Renal pelvis (tissue), 12 donors: Measurements from ENCODE around the gene C1orf94. TPM values are rescaled to one million over a fixed set of nuclear protein-coding genes. Genes with fewer than 3 reads are reported as not detected.

Source experiments
- DNase-seq: peaks from one replicate; pipeline ENCODE4 v3.0.0-alpha.2; 2013
- long read RNA-seq, 16 experiments: transcript quantifications; one replicate each; lab custom pipeline, GENCODE V29; 2026
- polyA plus RNA-seq, 3 donors: library from polyadenylated mRNA; unstranded; fragments of 120-200 nt; gene quantifications; one replicate each; pipeline ENCODE4 v1.2.1, GENCODE V29; 2013; ENCODE audit not compliant: insufficient read length in 3 of 3

Gene C1orf94
- under 1 TPM in 2 of 3 donors, not detected in 1; 0.06 to 0.10 TPM for polyA plus RNA-seq
- long read RNA-seq, donor 1: 0 reads
- long read RNA-seq, donor 2: 0 reads
- long read RNA-seq, donor 3: 0 reads
- long read RNA-seq, donor 4: 0 reads
- long read RNA-seq, donor 5: 0 reads
- long read RNA-seq, donor 6: 0 reads
- long read RNA-seq, donor 7: 0 reads
- long read RNA-seq, donor 8: 0 reads
- long read RNA-seq, donor 9: 0 reads
- long read RNA-seq, donor 10: 0 reads
- long read RNA-seq, donor 11: 0 reads
- long read RNA-seq, donor 12: 0 reads
- long read RNA-seq, donor 13: 0 reads
- long read RNA-seq, donor 14: 0 reads
- long read RNA-seq, donor 15: 0 reads
- long read RNA-seq, donor 16: 0 reads

DNA sequence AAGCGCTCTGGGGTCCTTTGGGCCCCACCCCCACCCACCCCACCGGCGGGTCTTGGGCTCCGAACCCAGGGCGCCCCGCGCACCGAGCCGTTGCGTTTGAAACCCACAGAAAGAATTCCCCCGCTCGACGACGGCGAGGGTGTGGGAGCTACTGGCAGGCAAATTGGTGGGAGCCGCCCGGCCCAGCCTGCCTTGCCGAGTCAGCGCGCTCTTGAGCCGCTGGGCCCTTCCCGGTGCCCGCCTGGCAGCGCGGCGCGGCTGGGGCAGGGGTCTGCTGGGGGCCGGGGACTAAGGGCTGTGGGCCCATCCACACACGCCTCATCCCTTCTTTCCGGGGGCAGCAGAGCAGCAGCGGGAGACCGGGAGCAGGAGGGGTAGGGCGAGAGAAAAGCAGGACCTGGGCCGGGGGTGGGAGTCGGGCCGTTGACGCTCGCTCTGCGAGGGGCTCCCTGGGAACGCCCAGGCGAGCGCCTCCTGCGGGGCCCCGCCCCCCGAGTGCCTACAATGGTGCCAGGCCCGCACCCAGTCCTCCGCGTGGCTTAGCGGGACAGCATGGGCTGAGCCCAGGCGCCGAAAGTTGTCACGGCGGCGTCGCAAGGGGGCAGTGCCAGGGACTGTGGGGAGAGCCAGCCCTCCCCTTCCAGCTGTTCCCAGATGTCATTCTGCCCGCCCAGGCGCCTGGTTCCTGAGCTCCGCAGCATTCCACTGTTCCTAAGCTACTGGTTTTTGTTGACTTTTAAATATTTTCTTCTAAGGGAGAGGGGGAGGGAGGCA, at the start of gene C1orf94:
TSS of gene C1orf94 (plus strand) at position 78 of the 774 bp plus-strand sequence. CDS start 883 bp downstream, outside the sequence.
- no peak for DNase-seq

GRCh38 chr1:34127006-34128000, 49.4 kb upstream of the C1orf94 start:
- DNase-seq: no peak

DNA sequence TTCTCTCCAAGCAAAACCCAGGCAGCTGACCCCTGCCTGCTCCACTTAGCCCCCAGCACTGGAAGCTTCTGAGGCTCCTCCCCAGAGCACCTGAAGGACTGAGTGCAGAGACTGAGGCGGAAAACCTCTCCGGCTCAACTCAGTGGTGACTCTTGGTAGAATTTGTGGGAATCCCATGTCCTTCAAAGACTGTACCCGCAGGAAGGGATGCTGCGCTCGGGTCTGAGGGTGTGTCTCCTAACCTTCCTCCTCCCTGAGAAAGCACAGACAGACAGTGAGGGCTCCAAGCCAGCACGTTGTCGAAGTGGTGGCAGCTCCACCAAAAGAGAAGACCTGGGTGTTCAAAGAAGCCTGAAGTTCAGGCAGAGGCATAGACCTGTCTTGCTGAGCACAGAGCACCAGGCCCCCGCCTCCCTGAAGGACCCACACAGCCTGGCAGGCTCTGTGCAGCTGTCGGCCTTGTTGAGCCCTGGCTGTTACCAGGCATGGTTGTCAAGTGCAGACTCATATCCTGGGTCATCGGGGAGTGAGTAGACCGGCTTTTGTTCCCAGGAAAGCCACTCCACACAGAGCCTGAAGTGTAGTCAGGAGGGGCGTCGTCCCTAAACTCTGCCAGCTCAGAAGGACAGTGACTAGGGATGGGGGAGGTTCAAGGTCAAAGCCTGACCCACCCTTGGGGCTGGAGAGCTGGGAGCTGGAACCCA, 48.4 kb upstream of the C1orf94 start:
- no peak for DNase-seq

GRCh38 chr1:34129630-34130029, 47.1 kb upstream of the C1orf94 start:
- DNase-seq: no peak

GRCh38 chr1:34130306-34130705, 46.4 kb upstream of the C1orf94 start:
- no peak for DNase-seq

DNA sequence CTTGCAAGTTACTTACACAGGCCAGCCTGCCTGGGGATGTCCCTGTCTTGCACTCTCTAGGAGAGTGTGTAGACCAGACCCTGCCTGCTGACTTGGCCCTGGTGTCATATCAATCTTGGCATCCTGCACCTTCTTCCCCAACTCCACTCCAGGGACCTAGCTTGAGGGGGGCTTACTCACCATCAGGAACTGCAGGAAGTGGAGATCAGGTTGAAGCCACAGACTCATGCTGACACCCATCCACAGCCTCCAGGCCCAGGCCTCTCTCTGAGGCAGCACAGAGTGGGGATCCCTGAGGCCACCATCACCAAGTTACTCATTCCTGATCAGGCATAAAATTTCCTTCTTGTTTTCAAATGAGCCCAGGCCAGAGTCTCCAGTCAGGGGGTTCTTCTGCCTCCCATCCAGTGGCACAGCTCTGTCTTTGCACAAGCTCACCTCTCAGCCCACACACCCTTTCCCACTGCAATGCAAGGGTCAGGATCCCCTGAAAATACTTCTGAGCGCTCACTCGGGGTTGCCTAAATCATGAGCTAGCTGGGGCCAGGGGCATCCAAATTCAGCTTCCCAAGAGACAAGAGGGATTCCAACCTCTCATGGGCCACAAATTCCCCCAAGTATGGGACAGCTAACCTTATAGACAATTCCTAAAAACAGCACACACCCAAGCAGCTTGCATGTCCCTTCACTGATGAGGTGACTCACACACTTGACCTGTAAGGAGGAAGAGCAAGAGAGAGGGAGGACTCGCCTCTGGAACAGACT, 45.1 kb upstream of the C1orf94 start:
- no peak for DNase-seq

GRCh38 chr1:34132161-34132420, 44.6 kb upstream of the C1orf94 start:
- DNase-seq: no peak

DNA sequence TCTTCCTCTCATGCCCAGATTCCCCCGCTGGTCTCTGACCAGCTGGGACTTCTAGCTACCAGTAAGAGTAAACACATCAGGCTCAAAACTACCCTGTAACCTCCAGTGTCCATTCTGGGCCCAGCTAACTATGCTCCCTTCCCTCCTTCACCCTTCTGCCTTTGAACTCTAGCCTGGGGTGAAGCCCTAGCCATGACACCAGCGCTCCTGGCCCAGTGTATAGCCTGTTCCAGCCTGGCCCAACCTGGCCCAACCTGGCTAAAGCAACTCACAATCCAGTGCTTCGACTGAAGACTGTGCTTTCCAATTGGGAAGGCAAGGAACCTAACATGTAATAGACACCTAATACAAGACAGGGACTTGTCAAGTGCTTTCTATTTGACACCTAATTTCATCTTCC, 39.3 kb upstream of the C1orf94 start:
- DNase-seq: no peak

DNA sequence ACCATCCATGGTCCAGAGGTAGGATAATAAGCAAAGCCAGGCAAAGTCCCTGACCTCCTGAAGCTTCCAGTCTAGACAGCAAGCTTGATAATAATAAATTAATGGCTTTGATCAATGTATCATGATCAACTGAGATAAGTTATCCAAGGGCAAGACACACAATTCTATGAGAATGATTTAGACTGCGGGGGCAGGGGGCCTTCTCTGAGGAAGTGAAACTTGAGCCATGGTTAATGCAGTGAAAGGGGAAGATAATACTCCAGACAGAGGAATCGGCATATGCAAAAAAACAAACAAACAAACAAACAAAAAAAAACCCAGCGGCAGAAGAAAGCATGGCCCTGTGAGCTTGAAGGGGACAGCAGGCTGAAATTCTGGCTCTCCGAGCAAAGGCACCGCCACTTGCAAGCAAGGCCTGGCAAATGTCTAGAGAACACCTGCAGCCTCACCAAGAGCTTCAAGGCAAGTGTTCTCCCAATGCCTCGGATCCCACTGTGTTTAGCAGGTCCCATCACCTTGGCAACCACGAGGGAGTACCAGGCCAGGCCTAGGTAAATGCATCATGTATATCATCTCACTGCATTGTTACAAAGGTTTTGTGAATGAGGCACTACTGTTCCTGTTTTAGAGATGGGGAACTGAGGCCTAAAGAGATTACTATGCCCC, 36.6 kb upstream of the C1orf94 start:
- DNase-seq: no peak

DNA sequence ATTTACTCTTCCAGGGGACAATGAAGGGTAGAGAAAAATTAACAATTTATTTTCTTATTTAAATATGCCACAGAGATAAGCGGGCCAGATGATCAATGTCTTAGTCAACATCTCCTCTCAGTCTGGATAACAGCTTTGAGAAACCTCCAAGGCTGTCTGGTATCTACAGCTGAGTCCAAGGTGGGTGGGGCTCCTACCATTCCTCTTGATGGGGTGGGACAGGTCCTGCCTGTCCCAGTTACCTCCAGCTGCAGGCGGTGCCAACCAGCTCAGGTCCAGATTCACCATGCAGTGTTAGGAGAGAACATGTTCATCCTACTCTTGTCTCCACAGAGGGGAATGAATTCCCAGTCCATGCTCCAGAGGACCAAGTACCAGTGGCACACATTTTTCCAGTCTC, 32.7 kb upstream of the C1orf94 start:
- no peak for DNase-seq

- DNase-seq: no peak
Observed at GRCh38 chr1:34144766-34145165, 31.9 kb upstream of the C1orf94 start.

- DNase-seq: no peak
Observed at GRCh38 chr1:34147301-34147700, 29.4 kb upstream of the C1orf94 start.

GRCh38 chr1:34149501-34149900, 27.2 kb upstream of the C1orf94 start:
- DNase-seq: no peak

- no peak for DNase-seq
Observed at GRCh38 chr1:34153246-34153645, 23.5 kb upstream of the C1orf94 start.

- no peak for DNase-seq
Observed at GRCh38 chr1:34155860-34156259, 20.8 kb upstream of the C1orf94 start.

DNA sequence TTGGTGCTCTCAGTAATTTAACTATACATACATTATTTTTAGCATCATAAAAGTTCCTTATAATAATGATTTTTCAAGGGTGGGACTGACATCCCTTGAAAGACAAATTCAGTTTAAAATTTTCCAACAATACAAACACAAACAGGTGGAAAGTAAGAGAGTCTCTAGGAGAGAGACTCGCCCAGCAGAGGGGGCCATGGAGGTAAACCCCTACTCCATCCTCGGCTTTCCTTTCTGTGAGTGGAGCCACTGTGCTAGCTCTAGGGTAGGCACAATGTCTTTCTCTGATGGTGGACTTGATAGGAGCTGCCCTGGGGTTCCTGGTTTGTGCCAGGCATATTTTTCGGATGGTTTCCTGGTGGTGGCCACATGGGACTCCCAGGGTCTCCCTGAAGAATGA, 20.0 kb upstream of the C1orf94 start:
- DNase-seq: no peak

DNA sequence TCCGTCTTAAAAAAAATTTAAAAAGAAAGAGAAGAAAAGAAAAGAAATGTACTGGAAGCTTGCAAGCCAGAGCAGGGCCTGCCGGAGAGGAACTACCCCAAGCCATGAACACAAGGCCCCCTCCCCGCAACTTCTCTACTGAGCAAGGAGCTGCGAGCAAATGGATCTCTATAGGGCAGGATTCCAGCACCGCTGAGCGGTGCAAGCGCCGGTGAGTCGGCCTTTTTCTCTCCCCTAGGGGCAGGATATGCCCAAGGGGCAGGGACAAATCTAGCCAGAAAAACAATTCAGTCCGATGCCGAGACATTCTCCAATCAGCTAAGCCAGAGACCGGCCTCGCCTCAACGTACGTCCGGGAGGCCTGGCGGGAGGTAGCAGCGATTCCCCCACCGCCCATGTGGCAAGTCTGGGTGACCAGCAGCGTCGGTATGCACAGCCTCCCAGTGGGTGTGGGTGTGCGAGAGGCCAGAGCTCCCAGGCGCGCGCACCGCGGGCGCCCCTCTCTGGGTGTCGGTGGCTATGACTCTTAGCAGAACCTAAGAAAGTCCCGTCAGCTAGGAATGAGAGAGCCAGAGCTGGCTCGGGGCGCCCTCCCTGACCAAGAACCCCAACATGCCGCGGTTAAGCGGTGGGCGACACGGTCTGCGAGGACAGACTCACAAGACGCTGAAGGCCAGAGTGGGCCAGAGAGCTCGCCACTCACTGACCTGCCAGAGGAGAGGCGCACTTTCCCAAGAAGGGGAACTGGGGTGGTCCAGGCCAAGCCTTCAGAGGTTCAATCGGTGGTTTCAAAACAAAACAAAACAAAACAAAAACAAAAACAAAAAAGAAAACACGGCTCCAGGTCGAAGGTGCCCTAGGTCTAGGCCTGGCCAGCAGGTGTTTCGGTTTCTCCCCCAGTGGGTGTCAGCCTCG, 13.6 kb upstream of the C1orf94 start:
- DNase-seq: peak; percentile 60

DNA sequence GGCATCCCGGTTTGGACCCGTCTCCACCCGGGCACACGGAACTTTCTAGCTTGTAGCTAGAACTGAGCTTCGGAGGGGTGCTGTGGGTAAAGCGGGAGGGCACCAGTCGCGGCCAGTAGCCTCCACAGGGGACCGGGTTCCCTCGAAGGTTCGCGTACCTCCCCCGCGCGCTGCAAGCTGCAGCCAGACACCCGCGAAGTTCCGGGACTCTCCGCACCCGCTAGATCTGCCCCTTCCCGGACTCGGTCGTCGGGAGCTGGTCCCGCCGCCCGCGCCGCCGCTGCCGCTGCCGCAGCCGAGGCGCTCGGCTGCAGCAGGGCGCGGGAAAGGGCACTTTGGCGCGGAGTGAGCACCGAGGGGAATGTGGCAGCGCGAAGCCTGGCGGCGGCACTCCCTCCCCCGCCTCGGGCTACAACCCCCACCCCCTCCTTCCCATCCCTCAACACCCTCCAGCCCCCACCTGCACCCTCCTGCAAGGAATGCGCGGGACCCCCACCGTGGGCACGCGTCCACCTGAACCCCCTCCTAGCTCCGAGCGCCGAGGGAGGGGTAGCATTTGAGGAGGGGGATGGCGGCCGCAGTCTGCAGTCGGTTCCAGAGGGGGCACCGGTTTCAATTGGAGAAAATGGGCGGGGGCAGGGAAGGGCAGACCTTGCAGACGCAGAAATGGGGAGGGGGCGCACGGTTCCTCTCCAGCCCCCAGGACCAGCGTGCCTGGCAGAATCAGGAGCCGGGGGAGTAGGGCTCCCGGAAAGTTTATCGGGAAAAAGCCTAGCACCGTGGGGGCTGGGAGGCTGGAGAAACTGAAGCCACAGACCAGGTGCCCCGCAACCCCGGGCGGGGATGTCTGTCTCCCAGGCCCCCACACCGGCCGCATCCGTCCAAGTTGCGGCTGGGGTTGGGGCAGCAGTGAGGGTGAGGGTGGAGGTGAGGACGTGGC, 12.6 kb upstream of the C1orf94 start:
- DNase-seq: no peak
